B cell (primary cell): ENCODE measurements around the gene GPR142. TPM values are rescaled to one million over a fixed set of nuclear protein-coding genes. Genes with fewer than 3 reads are reported as not detected.

Experiments used
- ATAC-seq: fragments of 200-7000 bp; cut with Tn5 transposase; one replicate; pipeline ENCODE4 v1.10.0; 2021; ENCODE audit warnings: low read depth, mild to moderate bottlenecking, moderate number of reproducible peaks, moderate library complexity
- CTCF ChIA-PET: fragments of 350-600 bp; sonication (Branson Sonifier 250); formaldehyde crosslinking; loops from one replicate; lab custom pipeline; 2021; ENCODE audit warnings: antibody characterized with exemption, inconsistent platforms; lab: Charles Lee
- POLR2A ChIA-PET: fragments of 350-600 bp; sonication (Branson Sonifier 250); formaldehyde crosslinking; loops from one replicate; lab custom pipeline; 2021; ENCODE audit warnings: antibody characterized with exemption; lab: Charles Lee
- DNase-seq: peaks from one replicate; pipeline ENCODE4 v3.0.0; 2013
- H2AFZ ChIP-seq: 2 replicates; pipeline ENCODE4 v1.6.1; 2012; ENCODE audit warnings: mild to moderate bottlenecking, low read depth, low read length; ENCODE audit not compliant: insufficient read depth, poor library complexity, severe bottlenecking
- H3K27ac ChIP-seq, 2 donors: 1 replicate in 1 of 2; 2 replicates in 1 of 2; pipeline ENCODE4 v1.5.1; 2012 to 2013; ENCODE audit warnings: low read length in 2 of 2, mild to moderate bottlenecking in 2 of 2, moderate library complexity in 1 of 2
- H3K27me3 ChIP-seq, 4 experiments: fragments of 200-600 bp in 1 of 4; sonication (generic) in 1 of 4; replicated peaks in 1 of 4; 1 replicate in 2 of 4; 2 replicates in 2 of 4; pipeline versions ENCODE4 v1.6.1 to v1.7.0; 2013 to 2016; ENCODE audit warnings: low read length in 3 of 4, mild to moderate bottlenecking in 2 of 4, mixed read lengths in 1 of 4, moderate library complexity in 1 of 4; ENCODE audit not compliant: insufficient read depth in 4 of 4, control insufficient read depth in 3 of 4; ENCODE audit errors: control extremely low read depth in 1 of 4
- H3K36me3 ChIP-seq, 2 experiments: replicated peaks in 1 of 2; 1 replicate in 1 of 2; 2 replicates in 1 of 2; pipeline versions ENCODE4 v1.6.1 to v1.7.1; 2013; ENCODE audit warnings: low read length in 1 of 2; ENCODE audit not compliant: insufficient read depth in 2 of 2, control insufficient read depth in 1 of 2; ENCODE audit errors: control extremely low read depth in 1 of 2, extremely low read depth in 1 of 2
- H3K4me1 ChIP-seq, 2 donors: fragments of 200-600 bp in 1 of 2; sonication (generic) in 1 of 2; 1 replicate in 1 of 2; 2 replicates in 1 of 2; pipeline versions ENCODE4 v1.5.1 to v1.6.1; 2013 to 2017; ENCODE audit warnings: low read length in 2 of 2; ENCODE audit not compliant: control insufficient read depth in 2 of 2, insufficient read depth in 2 of 2
- H3K4me2 ChIP-seq: replicated peaks from 2 replicates; pipeline ENCODE3; 2012; ENCODE audit warnings: mild to moderate bottlenecking, low read depth, low read length; ENCODE audit not compliant: poor library complexity, severe bottlenecking
- H3K4me3 ChIP-seq, 5 experiments: fragments of 200-600 bp in 1 of 5; sonication (generic) in 1 of 5; 1 replicate in 3 of 5; 2 replicates in 2 of 5; pipeline versions ENCODE4 v1.5.1 to v1.7.0; 2011 to 2016; ENCODE audit warnings: low read length in 4 of 5, mild to moderate bottlenecking in 4 of 5, low read depth in 2 of 5, control low read depth in 1 of 5, moderate library complexity in 1 of 5; ENCODE audit not compliant: insufficient read depth in 1 of 5; ENCODE audit errors: control extremely low read depth in 1 of 5, extremely low read depth in 1 of 5
- H3K79me2 ChIP-seq: fragments of 200-600 bp; sonication (generic); one replicate; pipeline ENCODE4 v1.6.0; 2016; ENCODE audit warnings: low read length; ENCODE audit not compliant: control insufficient read depth, insufficient read depth
- H3K9ac ChIP-seq: fragments of 200-600 bp; sonication (generic); 2 replicates; pipeline ENCODE4 v1.6.1; 2017; ENCODE audit warnings: mild to moderate bottlenecking, low read length, moderate library complexity
- H3K9me3 ChIP-seq, 3 donors: one replicate each; pipeline versions ENCODE4 v1.6.1 to v1.7.1; 2013; ENCODE audit warnings: low read length in 2 of 3; ENCODE audit not compliant: control insufficient read depth in 2 of 3, insufficient read depth in 1 of 3; ENCODE audit errors: control extremely low read depth in 1 of 3
- H4K20me1 ChIP-seq: 2 replicates; pipeline ENCODE4 v1.6.0; 2012; ENCODE audit warnings: mild to moderate bottlenecking, low read length; ENCODE audit not compliant: insufficient read depth, control insufficient read depth, poor library complexity, severe bottlenecking
- H3K27ac Mint-ChIP-seq: one replicate; pipeline ENCODE4 v1.8.0; 2021; ENCODE audit warnings: mixed read lengths
- H3K27me3 Mint-ChIP-seq: one replicate; pipeline ENCODE4 v1.8.0; 2021; ENCODE audit warnings: mixed read lengths
- H3K4me1 Mint-ChIP-seq: one replicate; pipeline ENCODE4 v1.8.0; 2021; ENCODE audit warnings: mixed read lengths
- H3K4me3 Mint-ChIP-seq: one replicate; pipeline ENCODE4 v1.8.0; 2021; ENCODE audit warnings: mixed read lengths
- H3K9me3 Mint-ChIP-seq: one replicate; pipeline ENCODE4 v1.8.0; 2022; ENCODE audit warnings: mixed read lengths; ENCODE audit not compliant: insufficient read depth
- EZH2 ChIP-seq: IDR thresholded peaks from 2 replicates; pipeline ENCODE4 v1.6.1; 2012; ENCODE audit warnings: borderline replicate concordance, low read depth, mild to moderate bottlenecking, moderate library complexity, low read length; ENCODE audit not compliant: insufficient read depth, poor library complexity, severe bottlenecking
- WGBS: methylation state at CpG from one replicate; pipeline ENCODE4 v1.1.5; 2013; ENCODE audit warnings: missing lambda C conversion rate; ENCODE audit not compliant: insufficient coverage; 5-methylcytosine and 5-hydroxymethylcytosine counted together
- intact Hi-C: fragments of 100-400 bp; cut with micrococcal nuclease; formaldehyde crosslinking; loops from one replicate; pipeline ENCODE4 v1.10.0; 2022
- polyA plus RNA-seq: library from polyadenylated mRNA; depleted of rRNA; stranded (reverse); fragments of >200 nt; gene quantifications from 2 replicates; pipeline ENCODE4 v1.2.3, GENCODE V29; 2012
- total RNA-seq, 2 donors: library from RNA; stranded (reverse); fragments of 120-200 nt in 1 of 2; gene quantifications; 1 replicate in 1 of 2; 2 replicates in 1 of 2; pipeline versions ENCODE4 v1.2.3 to v1.2.4, GENCODE V29; 2013 to 2022
- TF ChIP-seq, protein P1 (sequence below): fragments of 200-600 bp; IDR thresholded peaks from one replicate; pipeline ENCODE4 v1.8.0; 2022; ENCODE audit warnings: antibody characterized with exemption, mild to moderate bottlenecking

The GPR142 gene
- total and polyA plus RNA-seq, 2 donors (not counting 1 experiment from before 2014, with no cell fraction given) = not detected

DNA sequence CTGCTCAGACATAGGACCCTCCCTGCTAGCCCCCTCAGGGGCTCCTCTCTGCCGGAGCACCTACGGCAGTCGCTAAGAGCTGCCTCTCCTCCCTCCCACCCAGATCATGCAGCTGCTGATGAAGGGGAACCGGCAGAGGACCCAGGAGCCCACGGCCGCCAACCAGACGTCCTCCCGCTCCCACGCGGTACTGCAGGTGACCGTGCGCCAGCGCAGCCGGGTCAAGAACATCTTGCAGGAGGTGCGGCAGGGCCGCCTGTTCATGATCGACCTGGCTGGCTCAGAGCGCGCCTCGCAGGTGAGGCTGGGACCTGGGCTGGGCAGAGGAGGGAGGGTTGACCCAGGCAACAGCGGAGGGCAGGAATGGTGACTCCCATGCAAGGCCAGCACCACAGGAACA is 22.6 kb upstream of the GPR142 start:
- H2AFZ ChIP-seq = no peak overlapping the region
- no peaks in the 10 kb centered on the region for H3K4me1 ChIP-seq
- no peaks in the 10 kb centered on the region for H4K20me1 ChIP-seq
- no peak overlapping the region for H3K4me2 ChIP-seq
- H3K27me3 Mint-ChIP-seq = peaks cover 19% of the 10 kb centered on the region
- H3K27ac ChIP-seq = no peak overlapping the region
- no peaks in the 10 kb centered on the region for H3K9me3 Mint-ChIP-seq
- no peak overlapping the region for H3K9ac ChIP-seq
- ChIA-PET CTCF (no interaction called here), POLR2A (no interaction called here)
- 97% methylated on average over 21 of the region's 21 CpGs for WGBS
- TF ChIP-seq EZH2 = no peak
- TF ChIP-seq, protein P1, sequence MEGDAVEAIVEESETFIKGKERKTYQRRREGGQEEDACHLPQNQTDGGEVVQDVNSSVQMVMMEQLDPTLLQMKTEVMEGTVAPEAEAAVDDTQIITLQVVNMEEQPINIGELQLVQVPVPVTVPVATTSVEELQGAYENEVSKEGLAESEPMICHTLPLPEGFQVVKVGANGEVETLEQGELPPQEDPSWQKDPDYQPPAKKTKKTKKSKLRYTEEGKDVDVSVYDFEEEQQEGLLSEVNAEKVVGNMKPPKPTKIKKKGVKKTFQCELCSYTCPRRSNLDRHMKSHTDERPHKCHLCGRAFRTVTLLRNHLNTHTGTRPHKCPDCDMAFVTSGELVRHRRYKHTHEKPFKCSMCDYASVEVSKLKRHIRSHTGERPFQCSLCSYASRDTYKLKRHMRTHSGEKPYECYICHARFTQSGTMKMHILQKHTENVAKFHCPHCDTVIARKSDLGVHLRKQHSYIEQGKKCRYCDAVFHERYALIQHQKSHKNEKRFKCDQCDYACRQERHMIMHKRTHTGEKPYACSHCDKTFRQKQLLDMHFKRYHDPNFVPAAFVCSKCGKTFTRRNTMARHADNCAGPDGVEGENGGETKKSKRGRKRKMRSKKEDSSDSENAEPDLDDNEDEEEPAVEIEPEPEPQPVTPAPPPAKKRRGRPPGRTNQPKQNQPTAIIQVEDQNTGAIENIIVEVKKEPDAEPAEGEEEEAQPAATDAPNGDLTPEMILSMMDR = no peak
- H3K4me3 Mint-ChIP-seq = no peak overlapping the region
- H3K79me2 ChIP-seq = no peaks in the 10 kb centered on the region
- no peaks in the 10 kb centered on the region for H3K9me3 ChIP-seq
- DNase-seq = no peak
- no peaks in the 10 kb centered on the region for H3K36me3 ChIP-seq
- intact Hi-C loops = no loop called here
- no peaks in the 10 kb centered on the region for H3K4me1 Mint-ChIP-seq
- H3K4me3 ChIP-seq = no peak overlapping the region
- no peaks in the 10 kb centered on the region for H3K27me3 ChIP-seq
- no peak overlapping the region for H3K27ac Mint-ChIP-seq
- no peak for ATAC-seq

DNA sequence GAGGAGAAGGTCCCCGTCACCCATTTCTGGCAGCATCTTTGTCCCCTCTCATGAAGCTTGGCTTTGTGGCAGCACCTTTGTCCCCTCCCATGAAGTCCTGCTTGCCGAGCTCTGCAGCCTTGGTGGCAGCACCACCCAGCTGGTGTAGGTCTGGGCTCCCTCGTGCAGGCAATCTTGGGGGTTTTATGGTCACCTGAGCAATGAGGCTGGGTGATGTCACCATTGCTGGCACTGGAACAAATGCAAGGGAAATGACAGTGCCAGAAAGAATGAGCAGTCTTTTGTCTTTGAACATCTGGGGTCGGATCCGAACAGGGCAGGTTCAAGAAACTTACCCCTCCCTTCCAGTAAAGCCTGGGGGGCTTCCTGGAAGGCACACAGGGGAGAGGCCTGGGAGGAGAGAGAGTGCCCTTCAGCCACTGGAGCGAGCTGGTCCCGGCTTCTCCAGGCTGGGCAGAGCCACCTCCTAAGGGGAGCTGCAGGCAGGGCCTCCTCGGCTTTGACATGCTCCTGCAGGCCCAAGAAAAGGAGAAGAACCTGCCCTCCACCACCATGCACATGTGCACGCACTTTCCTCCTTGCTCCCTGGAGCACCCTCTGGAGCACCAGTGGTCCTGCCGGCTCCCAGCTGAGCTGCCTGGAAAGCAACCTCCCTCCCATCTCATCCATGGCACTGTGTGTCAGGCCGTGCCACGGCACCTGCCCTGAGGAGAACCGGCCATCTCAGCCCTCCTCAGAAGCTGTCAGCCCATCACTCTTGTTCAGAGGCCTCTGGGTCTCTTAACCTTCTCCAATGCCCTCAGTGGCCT is 21.7 kb upstream of the GPR142 start:
- no peak overlapping the region for H2AFZ ChIP-seq
- H3K4me1 Mint-ChIP-seq = no peaks in the 10 kb centered on the region
- H4K20me1 ChIP-seq = no peaks in the 10 kb centered on the region
- H3K4me3 Mint-ChIP-seq = no peak overlapping the region
- H3K4me1 ChIP-seq = no peaks in the 10 kb centered on the region
- no peaks in the 10 kb centered on the region for H3K9me3 Mint-ChIP-seq
- intact Hi-C loops = no loop called here
- H3K36me3 ChIP-seq = no peaks in the 10 kb centered on the region
- no peak overlapping the region for H3K4me2 ChIP-seq
- ChIA-PET POLR2A (no interaction called here), CTCF (no interaction called here)
- no peaks in the 10 kb centered on the region for H3K27me3 ChIP-seq
- TF ChIP-seq, protein P1 = no peak
- TF ChIP-seq EZH2 = no peak
- H3K27ac Mint-ChIP-seq = no peak overlapping the region
- no peaks in the 10 kb centered on the region for H3K9me3 ChIP-seq
- H3K9ac ChIP-seq = no peak overlapping the region
- no peak overlapping the region for H3K27ac ChIP-seq
- ATAC-seq = no peak
- 79% methylated on average over 10 of the region's 13 CpGs for whole genome bisulfite sequencing
- DNase-seq = no peak
- peaks cover 18% of the 10 kb centered on the region for H3K27me3 Mint-ChIP-seq
- H3K4me3 ChIP-seq = no peak overlapping the region
- no peaks in the 10 kb centered on the region for H3K79me2 ChIP-seq
